NOMO-1 treated with dmso at 0.1 percent for 144 hours (cell line): ENCODE measurements around the gene LLCFC1.

Source experiments
- DNase-seq: peaks from one replicate; lab custom pipeline; 2025; ENCODE audit not compliant: unreplicated experiment; lab: John Stamatoyannopoulos, UW

The LLCFC1 gene

DNA sequence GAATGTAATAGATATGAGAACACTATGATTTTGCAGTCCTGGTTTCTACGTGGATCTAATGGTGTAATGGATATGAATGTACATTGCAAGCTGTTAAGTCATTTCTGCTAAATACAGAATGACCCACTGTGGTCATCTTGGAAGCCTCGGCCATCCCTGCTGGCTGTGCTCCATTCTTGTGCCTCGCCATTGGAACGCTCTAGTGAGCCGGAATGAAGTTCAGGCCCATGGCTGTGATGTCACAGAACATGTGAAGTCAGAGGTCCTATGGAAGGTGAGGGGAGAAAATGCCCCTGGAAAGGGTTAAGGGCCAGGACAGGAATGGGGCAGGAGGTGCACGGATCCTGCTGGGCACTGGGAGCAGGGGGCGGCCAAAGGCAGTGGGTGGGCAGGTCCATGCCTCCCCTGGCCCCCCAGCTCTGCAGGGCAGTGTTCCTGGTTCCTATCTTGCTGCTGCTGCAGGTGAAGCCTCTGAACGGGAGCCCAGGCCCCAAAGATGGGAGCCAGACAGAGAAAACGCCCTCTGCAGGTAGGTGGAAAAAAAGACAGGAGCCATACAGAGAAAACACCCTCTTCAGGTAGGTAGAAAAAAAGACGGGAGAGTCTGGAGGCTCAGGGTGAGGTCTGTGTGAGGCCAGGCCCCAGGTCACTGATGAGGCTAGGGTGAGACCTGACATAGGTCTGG, at the start of gene LLCFC1:
Gene LLCFC1, plus strand, starts transcription at position 259 of the 685 bp plus-strand sequence. Its CDS starts 138 bp downstream, at position 397.
- DNase-seq, result no peak

- no peak for DNase-seq
Measured at GRCh38 chr7:142889816-142890215, 49.5 kb upstream of the LLCFC1 start.

DNA sequence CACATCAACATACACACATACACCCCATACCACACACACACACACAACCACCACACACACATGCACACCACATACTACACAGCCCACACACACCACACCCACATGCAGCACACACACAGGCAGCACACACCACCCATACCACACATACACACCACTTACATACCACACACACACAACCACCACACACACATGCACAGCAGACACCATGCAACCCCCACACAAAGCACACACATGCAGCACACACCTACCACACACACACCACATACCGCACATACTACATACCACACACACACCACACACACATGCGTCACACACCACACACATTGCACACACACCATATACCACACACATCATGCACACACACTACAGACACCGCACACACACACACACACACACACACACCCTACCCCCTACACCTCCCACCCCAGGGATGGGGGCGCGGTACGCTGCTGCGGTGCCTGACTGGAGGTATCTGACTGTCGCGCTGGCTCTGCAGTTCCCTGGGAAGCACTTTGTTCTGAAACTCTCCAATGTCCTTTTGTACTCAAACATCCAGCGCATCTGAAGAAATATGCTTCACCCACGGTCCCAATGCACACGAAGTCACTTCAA, 48.3 kb upstream of the LLCFC1 start:
- no peak for DNase-seq

GRCh38 chr7:142891490-142892082, 47.7 kb upstream of the LLCFC1 start:
- DNase-seq, result no peak

GRCh38 chr7:142892951-142893350, 46.3 kb upstream of the LLCFC1 start:
- DNase-seq, result no peak

- DNase-seq, result no peak
Measured at GRCh38 chr7:142894112-142894984, 44.9 kb upstream of the LLCFC1 start.

- DNase-seq, result no peak
Measured at GRCh38 chr7:142894985-142895593, 44.2 kb upstream of the LLCFC1 start.

DNA sequence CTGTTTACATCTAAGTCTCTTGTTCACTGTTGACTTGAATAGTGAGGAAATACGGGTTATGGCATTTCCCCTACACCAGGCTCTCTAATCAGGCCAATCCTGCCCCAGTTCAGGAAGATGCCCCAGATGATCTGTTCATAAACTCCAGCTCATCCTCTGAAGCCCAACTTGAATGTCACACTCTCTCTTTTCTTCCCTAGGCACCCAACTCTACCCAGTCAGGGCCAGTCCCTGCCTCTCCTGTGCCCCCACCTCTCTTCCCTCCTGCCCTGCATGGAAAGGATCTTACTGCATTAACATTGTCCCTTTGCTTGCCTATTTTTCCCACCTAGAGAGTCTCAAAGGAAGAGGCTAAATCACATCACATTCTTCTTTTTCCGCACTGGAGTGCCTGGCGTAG, 43.1 kb upstream of the LLCFC1 start:
- DNase-seq, result no peak

DNA sequence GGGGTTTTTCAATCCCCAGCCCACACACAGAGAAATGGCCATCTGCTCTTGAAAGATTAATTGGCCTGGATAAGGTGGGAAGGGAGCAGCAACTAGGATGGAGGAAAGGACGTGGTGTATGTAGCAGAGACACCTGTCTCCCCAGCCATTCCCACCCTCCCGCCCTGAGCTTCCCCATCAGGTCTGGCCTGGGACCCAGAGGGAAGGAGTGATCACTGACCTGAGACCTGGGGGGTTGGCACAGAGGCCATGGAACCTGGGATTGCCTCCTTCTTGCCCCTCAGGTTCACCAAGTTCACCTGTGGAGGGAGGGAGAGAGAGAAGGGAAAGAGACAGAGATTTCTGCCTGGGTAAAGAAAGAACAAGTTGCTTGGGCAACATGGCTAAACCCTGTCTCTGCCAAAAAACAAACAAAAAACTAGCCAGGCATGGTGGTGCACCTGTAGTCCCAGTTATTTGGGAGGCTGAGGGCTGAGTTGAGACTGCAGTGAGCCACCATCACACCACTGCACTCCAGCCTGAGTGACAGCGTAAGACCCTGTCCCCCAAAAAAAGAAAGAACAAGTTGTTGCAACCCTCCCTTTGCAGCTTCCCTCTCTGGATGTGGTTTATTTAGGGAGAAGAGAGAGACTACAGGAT, 42.4 kb upstream of the LLCFC1 start:
- DNase-seq, result no peak

- DNase-seq, result no peak
Measured at GRCh38 chr7:142897691-142898090, 41.6 kb upstream of the LLCFC1 start.

DNA sequence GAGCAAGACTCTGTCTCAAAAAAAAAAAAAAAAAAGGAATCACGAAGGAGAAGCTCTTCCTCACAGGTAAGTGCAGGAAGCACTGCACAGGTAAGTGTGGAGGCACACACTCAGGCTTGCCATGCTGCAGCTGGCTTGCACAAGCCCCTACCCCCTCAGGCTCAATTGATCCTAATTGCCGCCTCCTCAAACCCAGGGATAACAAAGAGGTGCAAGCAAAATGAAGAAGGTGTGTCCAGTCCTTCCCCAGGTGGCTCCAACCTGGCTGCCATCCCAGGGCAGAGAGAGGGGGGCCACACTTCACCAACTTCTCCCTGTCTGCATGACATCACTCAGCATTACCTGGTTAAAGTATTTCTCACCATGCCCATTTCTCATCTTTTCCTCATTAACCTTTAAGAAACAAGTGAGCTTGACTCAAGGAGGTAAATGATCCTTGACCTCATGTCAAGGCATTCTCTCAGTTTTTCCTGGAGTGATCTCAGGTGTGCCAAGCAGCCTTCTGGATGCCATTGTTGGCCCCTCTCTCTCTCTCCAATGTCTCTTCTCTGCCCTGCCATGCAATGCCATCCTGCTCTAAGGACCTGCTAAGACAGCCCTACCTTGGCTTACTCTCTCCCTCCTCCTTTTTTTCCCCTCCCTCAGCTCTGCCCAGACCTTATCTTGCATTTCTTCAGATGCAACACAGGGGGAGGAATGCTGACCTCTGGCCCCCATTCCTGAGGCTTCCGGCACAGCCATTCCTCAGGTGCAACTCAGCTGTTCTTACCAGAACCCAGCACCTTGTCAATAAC, 40.7 kb upstream of the LLCFC1 start:
- DNase-seq, result no peak

- DNase-seq, result no peak
Measured at GRCh38 chr7:142899661-142900060, 39.6 kb upstream of the LLCFC1 start.

- no peak for DNase-seq
Measured at GRCh38 chr7:142901426-142902259, 37.6 kb upstream of the LLCFC1 start.

- DNase-seq, result no peak
Measured at GRCh38 chr7:142904128-142904527, 35.2 kb upstream of the LLCFC1 start.

GRCh38 chr7:142905759-142906158, 33.5 kb upstream of the LLCFC1 start:
- no peak for DNase-seq

DNA sequence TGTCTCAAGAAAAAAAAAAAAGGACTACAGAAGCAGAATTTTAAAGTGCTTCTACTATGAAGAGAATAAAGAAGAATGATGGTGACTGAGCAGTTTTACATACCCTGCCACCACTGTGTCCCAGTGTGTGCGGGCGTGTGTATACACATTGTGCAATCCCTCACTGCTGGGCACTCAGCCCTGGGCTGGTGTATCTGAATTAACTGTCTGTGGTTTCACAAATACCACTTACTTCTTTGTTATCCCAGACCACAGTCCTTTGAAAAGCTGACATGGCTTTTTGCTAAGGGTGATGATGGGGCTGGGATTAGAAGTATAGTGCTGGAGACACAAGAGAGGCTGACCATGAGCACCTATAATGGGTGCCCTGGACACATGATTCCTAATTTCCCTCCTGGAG, 32.6 kb upstream of the LLCFC1 start:
- no peak for DNase-seq

DNA sequence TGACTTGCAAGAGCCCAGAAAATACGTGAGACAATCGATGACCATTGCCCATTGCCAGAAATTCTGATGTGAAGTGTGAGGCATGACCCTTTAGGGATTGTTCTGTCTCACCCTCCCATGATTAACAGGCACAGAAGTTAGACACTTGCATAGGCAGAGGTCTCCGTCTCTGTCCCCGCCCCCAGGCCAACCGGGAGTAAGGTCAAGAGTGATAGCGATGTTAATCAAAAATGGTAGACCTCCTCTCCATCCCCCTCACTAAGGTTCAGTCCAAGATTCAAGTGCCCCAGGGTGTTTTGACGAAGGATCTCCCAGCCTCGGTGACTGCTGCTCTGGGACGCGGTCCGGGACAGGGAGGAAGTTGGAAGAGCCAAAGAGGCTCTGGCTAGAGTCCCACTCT, 31.0 kb upstream of the LLCFC1 start:
- no peak for DNase-seq

DNA sequence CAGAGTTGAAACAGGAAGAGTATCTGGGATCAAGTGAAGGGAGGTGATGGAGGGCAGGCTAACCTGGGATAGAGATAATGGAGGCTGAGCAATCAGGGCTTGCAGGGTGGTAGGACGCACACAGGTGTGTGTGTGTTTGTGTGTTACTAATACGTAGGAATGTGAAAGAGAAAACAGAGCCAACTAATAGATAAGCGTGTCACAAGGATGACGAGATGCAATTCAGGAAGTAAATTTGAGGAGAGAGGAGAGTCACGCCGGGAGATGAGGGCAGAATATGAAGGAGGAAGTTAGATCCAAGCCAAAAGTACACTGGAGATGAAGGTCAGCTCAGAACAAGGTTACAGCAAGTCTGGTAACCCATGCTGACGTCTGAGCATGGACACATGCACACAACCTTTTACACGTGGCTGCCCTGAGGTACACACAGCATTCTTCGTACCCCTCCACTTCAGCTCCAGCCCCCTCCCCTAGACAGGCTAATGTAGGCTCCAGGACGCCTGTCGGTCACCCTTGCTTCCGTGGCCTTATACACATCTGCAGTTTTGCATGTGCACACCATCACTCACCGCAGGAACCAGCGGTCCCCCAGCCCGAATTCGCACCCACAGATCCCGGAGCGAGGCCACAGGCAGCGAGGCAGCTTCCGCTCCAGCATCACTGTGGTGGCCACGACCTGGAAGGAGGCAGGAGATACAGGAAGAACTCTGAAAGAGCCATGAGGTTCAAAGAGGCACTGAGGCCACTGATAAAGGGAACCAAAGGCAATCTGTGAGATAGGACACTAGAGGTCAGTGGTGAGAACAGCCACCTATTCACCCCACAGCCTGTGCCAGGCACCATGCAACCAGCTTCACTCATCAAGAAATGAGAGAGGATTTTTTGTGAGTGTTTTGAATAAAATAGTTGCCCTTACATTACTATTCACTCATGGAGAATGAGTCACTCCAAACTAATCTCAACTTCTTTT, 30.1 kb upstream of the LLCFC1 start:
- DNase-seq, result no peak
